Activated CD4-positive, alpha-beta T cell treated with anti-CD3 and anti-CD28 coated beads, Interleukin-2, amount 10 ng/mL, durations not matched to agents 24 days and 14 days (primary cell): Measurements from ENCODE around the gene SYNE2. TPM values are rescaled to one million over a fixed set of nuclear protein-coding genes. Genes with fewer than 3 reads are reported as not detected.
"Not testable (repeated sequence)": the region's sequence is repeated elsewhere in the genome, so short reads cannot be mapped to it uniquely, and the experiment has no call there.

Source experiments
- DNase-seq: peaks from one replicate; pipeline ENCODE4 v3.0.0; 2022
- H3K27ac Mint-ChIP-seq: one replicate; pipeline ENCODE4 v1.8.0; 2022; ENCODE audit warnings: mild to moderate bottlenecking, mixed read lengths
- H3K27me3 Mint-ChIP-seq: one replicate; pipeline ENCODE4 v1.8.0; 2022; ENCODE audit warnings: mixed read lengths
- H3K36me3 Mint-ChIP-seq: one replicate; pipeline ENCODE4 v1.8.0; 2022; ENCODE audit warnings: low read depth, mild to moderate bottlenecking, mixed read lengths
- H3K4me1 Mint-ChIP-seq: one replicate; pipeline ENCODE4 v1.8.0; 2021; ENCODE audit warnings: mixed read lengths
- H3K4me3 Mint-ChIP-seq: one replicate; pipeline ENCODE4 v1.8.0; 2022; ENCODE audit warnings: mild to moderate bottlenecking, moderate library complexity, mixed read lengths
- H3K9me3 Mint-ChIP-seq: one replicate; pipeline ENCODE4 v1.8.0; 2021; ENCODE audit warnings: mixed read lengths
- intact Hi-C: fragments of 100-400 bp; cut with micrococcal nuclease; formaldehyde crosslinking; loops from one replicate; pipeline ENCODE4 v1.15.1; 2023
- total RNA-seq: library from RNA; stranded (reverse); gene quantifications from 2 replicates; pipeline ENCODE4 v1.2.3, GENCODE V29; 2022

The SYNE2 gene
- total RNA-seq: 22.0 and 22.4 TPM in 2 replicates

- intact Hi-C loops: loop anchor here (1.0 to 5.0 kb wide), 6 partner anchors 11 to 654 kb away; partner anchors contain the start of gene SGPP1
- peak within 1 kb of the TSS; percentile 97 for H3K27ac Mint-ChIP-seq
- H3K9me3 Mint-ChIP-seq: no peaks in the 10 kb centered on the region
- peak; percentile 96 for DNase-seq
- H3K27me3 Mint-ChIP-seq: peaks cover 14% of the 10 kb centered on the region
- peak within 1 kb of the TSS; percentile 96 for H3K4me3 Mint-ChIP-seq
- peaks cover 13% of the 10 kb centered on the region for H3K36me3 Mint-ChIP-seq
- peaks cover 36% of the 10 kb centered on the region for H3K4me1 Mint-ChIP-seq
Measured at GRCh38 chr14:63852817-63853731, at the start of gene SYNE2. TSS of gene SYNE2 (plus strand) at chr14:63853004. CDS start at chr14:63909149, 56,145 bp downstream.

GRCh38 chr14:63803221-63803791, 49.5 kb upstream of the SYNE2 start:
- H3K27me3 Mint-ChIP-seq: peaks cover 16% of the 10 kb centered on the region
- H3K9me3 Mint-ChIP-seq, H3K36me3 Mint-ChIP-seq, intact Hi-C loops, DNase-seq, H3K4me1 Mint-ChIP-seq, H3K27ac Mint-ChIP-seq, H3K4me3 Mint-ChIP-seq: not testable (repeated sequence)

GRCh38 chr14:63806064-63806463, 46.7 kb upstream of the SYNE2 start:
- H3K27me3 Mint-ChIP-seq: peaks cover 11% of the 10 kb centered on the region
- intact Hi-C loops, DNase-seq, H3K27ac Mint-ChIP-seq, H3K4me1 Mint-ChIP-seq, H3K9me3 Mint-ChIP-seq, H3K4me3 Mint-ChIP-seq, H3K36me3 Mint-ChIP-seq: not testable (repeated sequence)

GRCh38 chr14:63811692-63812091, 41.1 kb upstream of the SYNE2 start:
- H3K36me3 Mint-ChIP-seq, H3K9me3 Mint-ChIP-seq, intact Hi-C loops, DNase-seq, H3K4me1 Mint-ChIP-seq, H3K4me3 Mint-ChIP-seq, H3K27ac Mint-ChIP-seq, H3K27me3 Mint-ChIP-seq: not testable (repeated sequence)

GRCh38 chr14:63833728-63834127, 19.1 kb upstream of the SYNE2 start:
- no peak overlapping the region for H3K4me3 Mint-ChIP-seq
- H3K9me3 Mint-ChIP-seq: no peaks in the 10 kb centered on the region
- DNase-seq: no peak
- intact Hi-C loops: no loop called here
- peaks cover 4% of the 10 kb centered on the region for H3K27me3 Mint-ChIP-seq
- no peaks in the 10 kb centered on the region for H3K4me1 Mint-ChIP-seq
- H3K36me3 Mint-ChIP-seq: no peaks in the 10 kb centered on the region
- H3K27ac Mint-ChIP-seq: no peak overlapping the region

GRCh38 chr14:63840981-63841380, 11.8 kb upstream of the SYNE2 start:
- Mint-ChIP-seq H3K9me3 (peaks cover 4% of the 10 kb centered on the region), H3K4me1 (peaks cover 3% of the 10 kb centered on the region), H3K27ac (no peak overlapping the region), H3K27me3 (peaks cover 3% of the 10 kb centered on the region), H3K36me3 (peaks cover 2% of the 10 kb centered on the region), H3K4me3 (no peak overlapping the region)
- intact Hi-C loops: no loop called here
- DNase-seq: peak; percentile 87

GRCh38 chr14:63843796-63844195, 9.0 kb upstream of the SYNE2 start:
- Mint-ChIP-seq H3K4me3 (no peak overlapping the region), H3K27me3 (peaks cover 5% of the 10 kb centered on the region), H3K4me1 (peaks cover 3% of the 10 kb centered on the region), H3K36me3 (peaks cover 2% of the 10 kb centered on the region), H3K27ac (no peak overlapping the region), H3K9me3 (peaks cover 4% of the 10 kb centered on the region)
- intact Hi-C loops: no loop called here
- DNase-seq: no peak

- peaks cover 7% of the 10 kb centered on the region for H3K4me1 Mint-ChIP-seq
- intact Hi-C loops: no loop called here
- H3K4me3 Mint-ChIP-seq: no peak overlapping the region
- H3K27ac Mint-ChIP-seq: no peak overlapping the region
- no peaks in the 10 kb centered on the region for H3K9me3 Mint-ChIP-seq
- H3K36me3 Mint-ChIP-seq: peaks cover 2% of the 10 kb centered on the region
- H3K27me3 Mint-ChIP-seq: peaks cover 17% of the 10 kb centered on the region
- DNase-seq: no peak
Measured at GRCh38 chr14:63848890-63849289, 3.9 kb upstream of the SYNE2 start.

- intact Hi-C loops: loop anchor here (5.0 kb wide), 5 partner anchors 50 to 655 kb away; partner anchors contain the start of gene SGPP1
- Mint-ChIP-seq H3K4me1 (peaks cover 31% of the 10 kb centered on the region), H3K4me3 (peak overlapping the region; percentile 96), H3K27me3 (peaks cover 14% of the 10 kb centered on the region), H3K36me3 (peaks cover 9% of the 10 kb centered on the region), H3K9me3 (no peaks in the 10 kb centered on the region), H3K27ac (peak overlapping the region; percentile 73)
- DNase-seq: no peak
Measured at GRCh38 chr14:63852271-63852816, 460 bp upstream of the SYNE2 start.

- peaks cover 12% of the 10 kb centered on the region for H3K27me3 Mint-ChIP-seq
- peak overlapping the region; percentile 96 for H3K4me3 Mint-ChIP-seq
- no peaks in the 10 kb centered on the region for H3K9me3 Mint-ChIP-seq
- DNase-seq: peak; percentile 88
- H3K36me3 Mint-ChIP-seq: peaks cover 13% of the 10 kb centered on the region
- H3K27ac Mint-ChIP-seq: peak overlapping the region; percentile 97
- intact Hi-C loops: loop anchor here (1.0 to 5.0 kb wide), 7 partner anchors 10 to 653 kb away; partner anchors contain the start of gene SGPP1
- peaks cover 39% of the 10 kb centered on the region for H3K4me1 Mint-ChIP-seq
Measured at GRCh38 chr14:63853831-63854293, 1.1 kb downstream of the SYNE2 start.

GRCh38 chr14:63854330-63854729, 1.5 kb downstream of the SYNE2 start:
- Mint-ChIP-seq H3K9me3 (no peaks in the 10 kb centered on the region), H3K4me1 (peaks cover 41% of the 10 kb centered on the region), H3K27ac (peak overlapping the region; percentile 97), H3K36me3 (peaks cover 13% of the 10 kb centered on the region), H3K27me3 (peaks cover 10% of the 10 kb centered on the region), H3K4me3 (peak overlapping the region; percentile 96)
- intact Hi-C loops: loop anchor here (2.0 to 5.0 kb wide), 6 partner anchors 14 to 653 kb away; partner anchors contain the start of gene SGPP1
- no peak for DNase-seq

- H3K27me3 Mint-ChIP-seq: peaks cover 9% of the 10 kb centered on the region
- no peak for DNase-seq
- no peak overlapping the region for H3K27ac Mint-ChIP-seq
- H3K36me3 Mint-ChIP-seq: peaks cover 18% of the 10 kb centered on the region
- peak overlapping the region; percentile 73 for H3K4me3 Mint-ChIP-seq
- H3K9me3 Mint-ChIP-seq: no peaks in the 10 kb centered on the region
- intact Hi-C loops: loop anchor here (2.0 to 5.0 kb wide), 2 partner anchors 14 to 213 kb away; partner anchors contain the start of gene WDR89
- peaks cover 46% of the 10 kb centered on the region for H3K4me1 Mint-ChIP-seq
Measured at GRCh38 chr14:63855281-63855680, 2.5 kb downstream of the SYNE2 start.

GRCh38 chr14:63857466-63858030, 4.7 kb downstream of the SYNE2 start:
- H3K27me3 Mint-ChIP-seq: no peaks in the 10 kb centered on the region
- H3K9me3 Mint-ChIP-seq: no peaks in the 10 kb centered on the region
- peak overlapping the region; percentile 8 for H3K4me3 Mint-ChIP-seq
- H3K27ac Mint-ChIP-seq: peak overlapping the region; percentile 29
- peaks cover 18% of the 10 kb centered on the region for H3K36me3 Mint-ChIP-seq
- peaks cover 53% of the 10 kb centered on the region for H3K4me1 Mint-ChIP-seq
- DNase-seq: peak; percentile 75
- intact Hi-C loops: loop anchor here (5.0 kb wide), 1 partner anchor 215 kb away; the partner anchor contains the start of gene WDR89
